ENCODE measurements around the gene S100A16. TPM values are rescaled to one million over a fixed set of nuclear protein-coding genes. Genes with fewer than 3 reads are reported as not detected.
A peak's percentile ranks its signal among the peaks of the same experiment; 100 is the strongest.

S100A16 gene
- total RNA-seq, 1 donor from 2014 or later = 259 TPM

DNA sequence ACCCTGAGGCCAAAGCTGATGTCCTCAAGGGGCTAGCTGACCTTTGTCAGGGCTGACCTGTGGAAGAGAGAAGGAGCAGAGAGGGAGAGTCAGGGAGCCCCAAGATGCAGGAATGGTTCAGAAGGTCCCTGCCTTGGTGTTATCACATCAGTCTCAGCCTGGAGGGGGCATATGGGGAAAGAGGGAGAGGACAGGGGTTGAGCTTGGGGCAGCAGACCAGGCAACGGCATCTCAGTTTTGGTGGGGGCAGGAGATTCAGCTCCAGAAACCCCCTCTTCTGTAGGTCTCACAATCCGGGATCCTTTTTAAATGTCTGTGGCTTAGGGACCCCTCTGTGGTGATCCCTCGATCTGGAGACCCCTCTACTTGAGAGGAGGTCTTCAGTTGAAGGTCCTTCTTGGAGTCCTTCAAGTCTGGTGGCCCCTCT is 13.6 kb upstream of the S100A16 start:
- no peak for DNase-seq (ENCODE audit: extremely low spot score in 2 of 2)
- Histone ChIP-seq H3K27ac (peak overlapping the region; percentile 95), H3K27me3 (no peaks in the 10 kb centered on the region), H3K9me3 (no peaks in the 10 kb centered on the region), H3K4me3 (peak overlapping the region; percentile 48 to 68), H3K36me3 (no peaks in the 10 kb centered on the region), H3K4me1 (peaks cover 38% of the 10 kb centered on the region)
- TF ChIP-seq, protein P1, sequence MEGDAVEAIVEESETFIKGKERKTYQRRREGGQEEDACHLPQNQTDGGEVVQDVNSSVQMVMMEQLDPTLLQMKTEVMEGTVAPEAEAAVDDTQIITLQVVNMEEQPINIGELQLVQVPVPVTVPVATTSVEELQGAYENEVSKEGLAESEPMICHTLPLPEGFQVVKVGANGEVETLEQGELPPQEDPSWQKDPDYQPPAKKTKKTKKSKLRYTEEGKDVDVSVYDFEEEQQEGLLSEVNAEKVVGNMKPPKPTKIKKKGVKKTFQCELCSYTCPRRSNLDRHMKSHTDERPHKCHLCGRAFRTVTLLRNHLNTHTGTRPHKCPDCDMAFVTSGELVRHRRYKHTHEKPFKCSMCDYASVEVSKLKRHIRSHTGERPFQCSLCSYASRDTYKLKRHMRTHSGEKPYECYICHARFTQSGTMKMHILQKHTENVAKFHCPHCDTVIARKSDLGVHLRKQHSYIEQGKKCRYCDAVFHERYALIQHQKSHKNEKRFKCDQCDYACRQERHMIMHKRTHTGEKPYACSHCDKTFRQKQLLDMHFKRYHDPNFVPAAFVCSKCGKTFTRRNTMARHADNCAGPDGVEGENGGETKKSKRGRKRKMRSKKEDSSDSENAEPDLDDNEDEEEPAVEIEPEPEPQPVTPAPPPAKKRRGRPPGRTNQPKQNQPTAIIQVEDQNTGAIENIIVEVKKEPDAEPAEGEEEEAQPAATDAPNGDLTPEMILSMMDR (IDR thresholded peaks at IDR 0.05) = no peak
- no peak for TF ChIP-seq POLR2A (IDR thresholded peaks at IDR 0.05)
- intact Hi-C loops (cut with DNase I) = loop anchor here (5.0 kb wide), 1 partner anchor 94 kb away; no protein-coding TSS in a partner anchor

DNA sequence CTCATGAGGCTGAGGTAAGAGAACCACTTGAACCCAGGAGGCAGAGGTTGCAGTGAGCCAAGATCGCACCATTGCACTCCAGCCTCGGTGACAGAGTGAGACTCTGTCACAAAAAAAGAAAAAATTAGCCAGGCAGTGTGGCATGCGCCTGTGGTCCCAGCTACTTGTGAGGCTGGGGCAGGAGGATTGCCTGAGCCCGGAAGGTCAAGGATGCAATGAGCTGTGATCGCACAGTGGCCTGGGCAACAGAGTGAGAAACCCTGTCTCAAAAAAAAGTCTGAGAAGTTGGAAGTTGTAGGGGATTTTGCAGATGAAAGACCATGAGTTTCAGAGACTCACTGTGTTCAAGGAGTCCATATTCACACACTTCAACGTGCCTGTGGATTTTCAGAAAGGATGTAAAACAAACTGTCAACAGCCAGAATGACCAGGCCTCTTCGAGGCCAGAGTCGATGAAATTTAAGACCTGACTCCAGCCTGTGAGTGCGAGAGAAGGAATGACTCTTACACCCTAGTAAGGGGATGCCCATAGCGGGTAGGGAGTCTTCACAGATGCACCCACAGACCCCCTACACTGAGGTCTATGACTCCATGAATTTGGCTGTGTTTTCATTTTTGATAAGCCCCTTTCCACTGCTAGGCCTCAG is 12.2 kb upstream of the S100A16 start:
- no peaks in the 10 kb centered on the region for H3K9me3 ChIP-seq
- no peak for DNase-seq (ENCODE audit: extremely low spot score in 2 of 2)
- H3K27me3 ChIP-seq = no peaks in the 10 kb centered on the region
- peaks cover 38% of the 10 kb centered on the region for H3K4me1 ChIP-seq
- peak overlapping the region; percentile 9 for H3K27ac ChIP-seq
- H3K4me3 ChIP-seq = no peak overlapping the region
- intact Hi-C loops (cut with DNase I) = loop anchor here (5.0 kb wide), 1 partner anchor 93 kb away; no protein-coding TSS in a partner anchor
- H3K36me3 ChIP-seq = no peaks in the 10 kb centered on the region
- TF ChIP-seq, protein P1 (IDR thresholded peaks at IDR 0.05) = no peak
- TF ChIP-seq POLR2AphosphoS5 (IDR thresholded peaks at IDR 0.05; ENCODE audit: insufficient read depth in 1 of 2, low read depth in 1 of 2) (no peak), POLR2A (IDR thresholded peaks at IDR 0.05) (no peak)

DNA sequence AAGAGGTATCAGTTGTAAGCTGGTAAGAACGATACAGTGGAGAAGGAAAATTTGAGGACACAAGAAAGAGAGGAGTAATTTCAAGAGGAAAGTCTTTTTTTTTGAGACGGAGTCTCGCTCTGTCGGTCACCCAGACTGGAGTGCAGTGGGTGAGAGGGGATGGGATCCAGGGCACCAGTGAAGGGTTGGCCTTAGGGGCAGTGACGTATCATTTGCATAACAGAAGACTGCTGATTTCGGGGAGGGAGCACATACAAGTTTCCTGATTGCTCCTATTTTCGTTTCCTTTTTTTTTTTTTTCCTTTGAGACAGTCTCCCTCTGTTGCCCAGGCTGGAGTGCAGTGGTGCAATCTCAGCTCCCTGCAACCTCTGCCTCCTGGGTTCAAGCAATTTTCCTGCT is 10.2 kb upstream of the S100A16 start:
- Histone ChIP-seq H3K4me1 (peaks cover 40% of the 10 kb centered on the region), H3K9me3 (no peaks in the 10 kb centered on the region), H3K27me3 (no peaks in the 10 kb centered on the region), H3K27ac (no peak overlapping the region), H3K36me3 (no peaks in the 10 kb centered on the region), H3K4me3 (no peak overlapping the region)
- intact Hi-C loops (cut with DNase I) = no loop called here
- TF ChIP-seq, protein P1 (IDR thresholded peaks at IDR 0.05) = no peak
- TF ChIP-seq POLR2AphosphoS5 (IDR thresholded peaks at IDR 0.05; ENCODE audit: insufficient read depth in 1 of 2, low read depth in 1 of 2) (no peak), POLR2A (IDR thresholded peaks at IDR 0.05) (no peak)
- DNase-seq (ENCODE audit: extremely low spot score in 2 of 2) = no peak

DNA sequence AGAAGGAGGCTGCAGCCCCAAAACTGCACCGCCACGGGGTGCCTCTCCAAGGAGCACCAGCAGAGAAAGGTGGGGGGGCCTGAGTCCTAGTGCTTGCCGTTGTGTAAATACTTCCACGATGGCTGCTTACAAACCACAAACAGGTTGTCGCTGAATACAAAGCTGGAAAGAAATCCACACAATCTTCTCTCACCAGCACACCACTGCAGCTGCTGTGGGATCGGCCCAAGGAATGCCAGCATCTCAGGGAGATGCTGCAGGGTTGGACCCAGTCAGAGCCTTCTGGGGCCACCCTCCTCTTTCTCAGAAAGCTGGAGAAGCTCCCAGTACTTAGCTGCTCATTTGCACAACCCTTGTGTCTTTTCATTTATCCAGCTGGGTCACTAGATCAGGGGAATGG is 6.2 kb upstream of the S100A16 start:
- TF ChIP-seq POLR2A (IDR thresholded peaks at IDR 0.05) = no peak
- no peak for TF ChIP-seq POLR2AphosphoS5 (IDR thresholded peaks at IDR 0.05; ENCODE audit: insufficient read depth in 1 of 2, low read depth in 1 of 2)
- TF ChIP-seq, protein P1 (IDR thresholded peaks at IDR 0.05) = no peak
- no peaks in the 10 kb centered on the region for H3K36me3 ChIP-seq
- peaks cover 36% of the 10 kb centered on the region for H3K4me1 ChIP-seq
- H3K9me3 ChIP-seq = no peaks in the 10 kb centered on the region
- no peak overlapping the region for H3K4me3 ChIP-seq
- intact Hi-C loops (cut with DNase I) = no loop called here
- no peak for DNase-seq (ENCODE audit: extremely low spot score in 2 of 2)
- no peak overlapping the region for H3K27ac ChIP-seq
- no peaks in the 10 kb centered on the region for H3K27me3 ChIP-seq

DNA sequence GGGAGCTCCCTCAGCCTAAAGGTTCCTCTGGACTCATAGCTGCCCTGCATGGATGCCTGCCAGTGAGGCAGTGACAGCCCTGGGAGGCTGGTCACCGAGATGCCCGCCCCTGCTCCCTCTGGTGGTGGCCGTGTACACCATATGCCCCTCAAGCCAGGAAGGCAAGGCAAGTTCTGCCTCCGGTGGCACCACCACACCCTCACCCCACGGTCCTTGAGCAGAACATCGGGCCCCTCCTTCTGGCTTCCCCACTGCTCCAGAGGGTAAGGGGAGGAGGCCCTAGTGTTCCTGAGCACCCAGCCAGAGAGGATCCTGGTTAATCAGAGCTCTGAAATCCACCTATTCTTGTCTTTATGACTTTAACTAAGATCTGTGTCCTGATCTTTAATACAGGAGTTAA is 4.7 kb upstream of the S100A16 start:
- peaks cover 47% of the 10 kb centered on the region for H3K4me1 ChIP-seq

More for the DNA sequence above, 4.7 kb upstream of the S100A16 start:
- H3K27me3 ChIP-seq = no peaks in the 10 kb centered on the region
- peak overlapping the region; percentile 96 for H3K27ac ChIP-seq
- intact Hi-C loops (cut with DNase I) = no loop called here
- no peaks in the 10 kb centered on the region for H3K36me3 ChIP-seq
- no peak for DNase-seq (ENCODE audit: extremely low spot score in 2 of 2)
- no peak overlapping the region for H3K4me3 ChIP-seq
- TF ChIP-seq POLR2AphosphoS5 (IDR thresholded peaks at IDR 0.05; ENCODE audit: insufficient read depth in 1 of 2, low read depth in 1 of 2) (peak in 1 of 2 donors; percentile 41), POLR2A (IDR thresholded peaks at IDR 0.05) (no peak)
- TF ChIP-seq, protein P1 (IDR thresholded peaks at IDR 0.05) = peak in 1 of 3 experiments; percentile 63
- H3K9me3 ChIP-seq = no peaks in the 10 kb centered on the region
